Neutrophil (primary cell): ENCODE data around the gene TRPM1.
A peak's percentile ranks its signal among the peaks of the same experiment; 100 is the strongest.

Source experiments
- H3K27ac ChIP-seq: fragments of 200-600 bp; sonication (generic); 2 replicates; pipeline ENCODE4 v1.5.1; 2016; ENCODE audit warnings: mild to moderate bottlenecking, moderate library complexity
- H3K27me3 ChIP-seq: fragments of 200-600 bp; sonication (generic); 2 replicates; pipeline ENCODE4 v1.6.0; 2016; ENCODE audit warnings: mild to moderate bottlenecking
- H3K36me3 ChIP-seq: fragments of 200-600 bp; sonication (generic); 2 replicates; pipeline ENCODE4 v1.5.1; 2017
- H3K4me1 ChIP-seq, 2 experiments: fragments of 200-600 bp in 1 of 2; sonication (generic) in 1 of 2; 1 replicate in 1 of 2; 2 replicates in 1 of 2; pipeline versions ENCODE4 v1.5.1 to v1.6.1; 2013 to 2016; ENCODE audit warnings: low read depth in 1 of 2, low read length in 1 of 2, mild to moderate bottlenecking in 1 of 2, moderate library complexity in 1 of 2; ENCODE audit not compliant: control insufficient read depth in 1 of 2, insufficient read depth in 1 of 2
- H3K4me3 ChIP-seq, 2 experiments: fragments of 200-600 bp in 1 of 2; sonication (generic) in 1 of 2; 1 replicate in 1 of 2; 2 replicates in 1 of 2; pipeline ENCODE4 v1.5.1; 2013 to 2016; ENCODE audit warnings: low read depth in 1 of 2, low read length in 1 of 2, mild to moderate bottlenecking in 1 of 2, moderate library complexity in 1 of 2
- H3K9me3 ChIP-seq: fragments of 200-600 bp; sonication (generic); 2 replicates; pipeline ENCODE4 v1.5.1; 2016
- TF ChIP-seq, protein P1 (sequence below): fragments of 200-600 bp; sonication (generic); IDR thresholded peaks from 2 replicates; pipeline ENCODE4 v1.5.1; 2016; ENCODE audit warnings: antibody characterized with exemption

The TRPM1 gene

GRCh38 chr15:31058236-31058962, 43.1 kb downstream of the TRPM1 start:
- Histone ChIP-seq H3K9me3 (no peaks in the 10 kb centered on the region), H3K36me3 (no peaks in the 10 kb centered on the region), H3K4me1 (no peaks in the 10 kb centered on the region), H3K4me3 (no peak overlapping the region), H3K27me3 (no peaks in the 10 kb centered on the region), H3K27ac (no peak overlapping the region)
- TF ChIP-seq, protein P1, sequence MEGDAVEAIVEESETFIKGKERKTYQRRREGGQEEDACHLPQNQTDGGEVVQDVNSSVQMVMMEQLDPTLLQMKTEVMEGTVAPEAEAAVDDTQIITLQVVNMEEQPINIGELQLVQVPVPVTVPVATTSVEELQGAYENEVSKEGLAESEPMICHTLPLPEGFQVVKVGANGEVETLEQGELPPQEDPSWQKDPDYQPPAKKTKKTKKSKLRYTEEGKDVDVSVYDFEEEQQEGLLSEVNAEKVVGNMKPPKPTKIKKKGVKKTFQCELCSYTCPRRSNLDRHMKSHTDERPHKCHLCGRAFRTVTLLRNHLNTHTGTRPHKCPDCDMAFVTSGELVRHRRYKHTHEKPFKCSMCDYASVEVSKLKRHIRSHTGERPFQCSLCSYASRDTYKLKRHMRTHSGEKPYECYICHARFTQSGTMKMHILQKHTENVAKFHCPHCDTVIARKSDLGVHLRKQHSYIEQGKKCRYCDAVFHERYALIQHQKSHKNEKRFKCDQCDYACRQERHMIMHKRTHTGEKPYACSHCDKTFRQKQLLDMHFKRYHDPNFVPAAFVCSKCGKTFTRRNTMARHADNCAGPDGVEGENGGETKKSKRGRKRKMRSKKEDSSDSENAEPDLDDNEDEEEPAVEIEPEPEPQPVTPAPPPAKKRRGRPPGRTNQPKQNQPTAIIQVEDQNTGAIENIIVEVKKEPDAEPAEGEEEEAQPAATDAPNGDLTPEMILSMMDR = no peak

DNA sequence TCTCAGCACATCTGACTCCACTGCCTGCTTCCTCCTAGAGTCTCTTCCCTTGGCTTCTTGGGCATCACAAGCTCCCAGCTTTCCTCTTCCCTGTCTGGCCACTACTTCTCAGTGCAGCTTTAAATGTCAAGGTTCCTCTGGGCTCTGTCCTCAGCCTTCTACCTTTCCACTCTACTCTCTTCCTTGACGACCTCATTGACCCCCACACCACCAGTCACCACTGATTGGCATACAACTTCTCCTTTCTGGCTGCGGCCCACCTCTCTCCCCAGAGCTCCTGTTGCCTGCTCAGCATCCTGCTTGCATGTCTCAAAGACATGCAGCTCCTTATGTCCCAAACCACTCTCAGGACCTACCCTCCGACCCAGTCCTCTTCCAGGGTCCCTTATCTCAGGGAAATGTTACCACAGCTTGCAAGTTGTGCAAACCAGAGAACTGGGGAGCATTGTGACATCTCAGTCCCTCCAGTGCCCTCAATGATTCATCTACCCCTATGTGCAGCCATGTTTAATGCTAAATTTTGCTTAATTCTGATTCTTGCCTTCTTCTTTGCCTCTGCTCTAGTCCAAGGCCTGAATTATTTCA, 49.9 kb downstream of the TRPM1 start:
- Histone ChIP-seq H3K4me3 (no peak overlapping the region), H3K36me3 (no peaks in the 10 kb centered on the region), H3K27ac (peak overlapping the region; percentile 8), H3K4me1 (peaks cover 27 to 32% of the 10 kb centered on the region in 2 experiments), H3K9me3 (no peaks in the 10 kb centered on the region), H3K27me3 (no peaks in the 10 kb centered on the region)
- TF ChIP-seq, protein P1 = no peak

- Histone ChIP-seq H3K27me3 (no peaks in the 10 kb centered on the region), H3K36me3 (no peaks in the 10 kb centered on the region), H3K27ac (no peak overlapping the region), H3K4me3 (no peak overlapping the region), H3K4me1 (peaks cover 27 to 32% of the 10 kb centered on the region in 2 experiments), H3K9me3 (no peaks in the 10 kb centered on the region)
- TF ChIP-seq, protein P1 = no peak
Observed at GRCh38 chr15:31050953-31051352, 50.6 kb downstream of the TRPM1 start.

- TF ChIP-seq, protein P1 = no peak
- Histone ChIP-seq H3K4me1 (peaks cover 27 to 32% of the 10 kb centered on the region in 2 experiments), H3K27ac (peak overlapping the region; percentile 80), H3K4me3 (peak overlapping the region; percentile 7 to 15), H3K9me3 (no peaks in the 10 kb centered on the region), H3K27me3 (no peaks in the 10 kb centered on the region), H3K36me3 (no peaks in the 10 kb centered on the region)
Observed at GRCh38 chr15:31049682-31050615, 51.6 kb downstream of the TRPM1 start.

DNA sequence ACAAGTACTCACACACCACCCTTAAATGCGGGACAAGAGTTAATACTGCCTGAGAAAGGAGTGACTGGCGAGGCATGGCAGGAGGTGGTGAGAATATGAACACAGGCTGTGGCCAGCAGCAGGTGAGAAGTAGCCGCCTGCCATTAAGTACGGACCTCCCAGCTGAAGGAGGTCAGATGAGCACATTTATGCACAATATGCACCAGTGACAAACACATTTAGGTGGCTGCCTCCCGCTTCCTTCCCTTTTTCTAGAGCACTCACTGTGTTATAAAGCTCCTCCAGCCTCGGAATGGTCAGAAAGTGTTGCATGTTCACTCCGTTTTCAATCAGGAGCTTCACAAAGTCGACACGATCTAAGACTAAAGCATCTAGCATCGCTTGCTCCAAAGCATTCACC, 52.4 kb downstream of the TRPM1 start:
- TF ChIP-seq, protein P1 = no peak
- H3K9me3 ChIP-seq = no peaks in the 10 kb centered on the region
- peaks cover 27 to 32% of the 10 kb centered on the region in 2 experiments for H3K4me1 ChIP-seq
- H3K4me3 ChIP-seq = peak overlapping the region in 1 of 2 experiments; percentile 7
- no peaks in the 10 kb centered on the region for H3K36me3 ChIP-seq
- H3K27me3 ChIP-seq = no peaks in the 10 kb centered on the region
- peak overlapping the region; percentile 80 for H3K27ac ChIP-seq
